GM10266 (cell line): ENCODE data around the gene ACOT12.

ENCODE experiments used
- DNase-seq: peaks from one replicate; pipeline ENCODE4 v3.0.0; 2012; ENCODE audit errors: extremely low spot score
- CTCF ChIP-seq: IDR thresholded peaks from 2 replicates; pipeline ENCODE4 v1.5.1; 2012; ENCODE audit warnings: mild to moderate bottlenecking, low read depth; ENCODE audit not compliant: control insufficient read depth, insufficient read depth; ENCODE audit errors: missing control alignments

The ACOT12 gene

GRCh38 chr5:81359881-81360280, 34.1 kb downstream of the ACOT12 start:
- no peak for DNase-seq
- TF ChIP-seq CTCF: no peak

GRCh38 chr5:81359108-81359507, 34.8 kb downstream of the ACOT12 start:
- no peak for TF ChIP-seq CTCF
- no peak for DNase-seq

- no peak for TF ChIP-seq CTCF
- no peak for DNase-seq
Measured at GRCh38 chr5:81355291-81356251, 38.4 kb downstream of the ACOT12 start.

GRCh38 chr5:81354093-81354492, 39.8 kb downstream of the ACOT12 start:
- TF ChIP-seq CTCF: no peak
- no peak for DNase-seq

GRCh38 chr5:81353189-81353588, 40.7 kb downstream of the ACOT12 start:
- no peak for DNase-seq
- no peak for TF ChIP-seq CTCF

- DNase-seq: no peak
- TF ChIP-seq CTCF: no peak
Measured at GRCh38 chr5:81350507-81350906, 43.4 kb downstream of the ACOT12 start.

- no peak for DNase-seq
- no peak for TF ChIP-seq CTCF
Measured at GRCh38 chr5:81349161-81349560, 44.8 kb downstream of the ACOT12 start.
